ENCODE measurements around the gene C1orf116.

C1orf116 gene

GRCh38 chr1:207050480-207051190, 18.1 kb upstream of the C1orf116 start:
- TF ChIP-seq FOXP2 (optimal IDR thresholded peaks at IDR 0.05; ENCODE audit: borderline replicate concordance, extremely low read depth, extremely low read length, insufficient read depth) (peak; percentile 29), SIN3A (IDR thresholded peaks at IDR 0.05; ENCODE audit: borderline replicate concordance, insufficient read depth, low read length) (peak; percentile 88), REST (IDR thresholded peaks at IDR 0.05; ENCODE audit: insufficient read depth in 1 of 2, low read depth in 2 of 2, low read length in 2 of 2) (no peak), TAF1 (IDR thresholded peaks at IDR 0.05; ENCODE audit: borderline replicate concordance, insufficient read depth, low read length) (0 out of 2 replicates have a peak, but pooled peaks have one; percentile 48), POLR2AphosphoS5 (IDR thresholded peaks at IDR 0.05; ENCODE audit: low read depth, low read length) (peak; percentile 69)

GRCh38 chr1:207049974-207050391, 17.4 kb upstream of the C1orf116 start:
- TF ChIP-seq POLR2AphosphoS5 (IDR thresholded peaks at IDR 0.05; ENCODE audit: low read depth, low read length) (no peak), FOXP2 (optimal IDR thresholded peaks at IDR 0.05; ENCODE audit: borderline replicate concordance, extremely low read depth, extremely low read length, insufficient read depth) (no peak), TAF1 (IDR thresholded peaks at IDR 0.05; ENCODE audit: borderline replicate concordance, insufficient read depth, low read length) (no peak), REST (IDR thresholded peaks at IDR 0.05; ENCODE audit: insufficient read depth in 1 of 2, low read depth in 2 of 2, low read length in 2 of 2) (no peak), SIN3A (IDR thresholded peaks at IDR 0.05; ENCODE audit: borderline replicate concordance, insufficient read depth, low read length) (no peak; the same call in 1 of the 2 replicates)

- TF ChIP-seq FOXP2 (optimal IDR thresholded peaks at IDR 0.05; ENCODE audit: borderline replicate concordance, extremely low read depth, extremely low read length, insufficient read depth) (no peak), POLR2AphosphoS5 (IDR thresholded peaks at IDR 0.05; ENCODE audit: low read depth, low read length) (no peak)
Measured at GRCh38 chr1:207049514-207049913, 17.0 kb upstream of the C1orf116 start.

GRCh38 chr1:207049054-207049453, 16.5 kb upstream of the C1orf116 start:
- TF ChIP-seq POLR2AphosphoS5 (IDR thresholded peaks at IDR 0.05; ENCODE audit: low read depth, low read length), result no peak
- TF ChIP-seq TAF1 (IDR thresholded peaks at IDR 0.05; ENCODE audit: borderline replicate concordance, insufficient read depth, low read length), result no peak
- TF ChIP-seq REST (IDR thresholded peaks at IDR 0.05; ENCODE audit: insufficient read depth in 1 of 2, low read depth in 2 of 2, low read length in 2 of 2), result no peak
- TF ChIP-seq SIN3A (IDR thresholded peaks at IDR 0.05; ENCODE audit: borderline replicate concordance, insufficient read depth, low read length), result no peak
- no peak for TF ChIP-seq FOXP2 (optimal IDR thresholded peaks at IDR 0.05; ENCODE audit: borderline replicate concordance, extremely low read depth, extremely low read length, insufficient read depth)

- no peak for TF ChIP-seq SIN3A (IDR thresholded peaks at IDR 0.05; ENCODE audit: borderline replicate concordance, insufficient read depth, low read length)
- no peak for TF ChIP-seq POLR2AphosphoS5 (IDR thresholded peaks at IDR 0.05; ENCODE audit: low read depth, low read length)
- TF ChIP-seq FOXP2 (optimal IDR thresholded peaks at IDR 0.05; ENCODE audit: borderline replicate concordance, extremely low read depth, extremely low read length, insufficient read depth), result no peak
- no peak for TF ChIP-seq TAF1 (IDR thresholded peaks at IDR 0.05; ENCODE audit: borderline replicate concordance, insufficient read depth, low read length)
- no peak for TF ChIP-seq REST (IDR thresholded peaks at IDR 0.05; ENCODE audit: insufficient read depth in 1 of 2, low read depth in 2 of 2, low read length in 2 of 2)
Measured at GRCh38 chr1:207048041-207048440, 15.5 kb upstream of the C1orf116 start.

Measured in PFSK-1 (cell line).